Duodenal mucosa (tissue), 2 donors: ENCODE measurements around the gene ADGRF5.
A peak's percentile ranks its signal among the peaks of the same experiment; 100 is the strongest.

Experiments used
- H3K27ac ChIP-seq: one replicate; pipeline ENCODE4 v1.7.0; 2013; ENCODE audit warnings: low read depth, low read length
- H3K27me3 ChIP-seq, 2 donors: one replicate each; pipeline ENCODE4 v1.7.0; 2013; ENCODE audit warnings: low read length in 2 of 2, control low read depth in 1 of 2; ENCODE audit not compliant: insufficient read depth in 2 of 2, control insufficient read depth in 1 of 2
- H3K36me3 ChIP-seq, 2 donors: one replicate each; pipeline ENCODE4 v1.7.0; 2013; ENCODE audit warnings: low read length in 2 of 2, control low read depth in 1 of 2; ENCODE audit not compliant: insufficient read depth in 2 of 2, control insufficient read depth in 1 of 2
- H3K4me1 ChIP-seq, 2 donors: one replicate each; pipeline ENCODE4 v1.7.0; 2013; ENCODE audit warnings: low read length in 2 of 2, control low read depth in 1 of 2; ENCODE audit not compliant: insufficient read depth in 2 of 2, control insufficient read depth in 1 of 2
- H3K4me3 ChIP-seq, 2 donors: one replicate each; pipeline ENCODE4 v1.7.0; 2013; ENCODE audit warnings: low read length in 2 of 2, low read depth in 1 of 2
- H3K9ac ChIP-seq, 2 donors: one replicate each; pipeline ENCODE4 v1.7.0; 2013; ENCODE audit warnings: low read length in 2 of 2, low read depth in 1 of 2
- H3K9me3 ChIP-seq, 2 donors: one replicate each; pipeline ENCODE4 v1.7.0; 2013; ENCODE audit warnings: low read length in 2 of 2, control low read depth in 1 of 2; ENCODE audit not compliant: control insufficient read depth in 1 of 2

ADGRF5 gene

DNA sequence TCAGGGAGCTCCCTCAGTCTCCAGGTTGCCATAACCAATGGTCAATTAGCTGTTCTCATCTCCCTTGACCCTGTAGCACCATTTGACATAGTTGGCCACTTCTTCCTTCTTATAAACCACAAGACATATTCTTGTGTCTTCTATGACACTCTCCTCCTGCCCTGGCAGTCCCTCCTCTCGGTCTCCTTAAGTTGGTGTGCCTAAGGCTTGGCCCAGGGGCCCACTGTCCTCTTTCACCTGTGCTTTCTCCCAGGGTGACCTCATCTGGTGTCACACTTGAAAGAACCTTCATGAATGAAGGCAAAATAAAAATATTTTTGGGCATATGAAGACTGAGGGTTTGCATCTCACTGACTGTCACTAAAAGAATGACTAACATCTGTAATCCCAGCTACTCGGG lies 9.7 kb upstream of the ADGRF5 start:
- no peaks in the 10 kb centered on the region for H3K9me3 ChIP-seq
- H3K4me3 ChIP-seq = no peak overlapping the region
- H3K9ac ChIP-seq = no peak overlapping the region
- H3K4me1 ChIP-seq = no peaks in the 10 kb centered on the region
- H3K36me3 ChIP-seq = no peaks in the 10 kb centered on the region
- H3K27me3 ChIP-seq = peaks cover 0 to 5% of the 10 kb centered on the region in 2 donors
- no peak overlapping the region for H3K27ac ChIP-seq

DNA sequence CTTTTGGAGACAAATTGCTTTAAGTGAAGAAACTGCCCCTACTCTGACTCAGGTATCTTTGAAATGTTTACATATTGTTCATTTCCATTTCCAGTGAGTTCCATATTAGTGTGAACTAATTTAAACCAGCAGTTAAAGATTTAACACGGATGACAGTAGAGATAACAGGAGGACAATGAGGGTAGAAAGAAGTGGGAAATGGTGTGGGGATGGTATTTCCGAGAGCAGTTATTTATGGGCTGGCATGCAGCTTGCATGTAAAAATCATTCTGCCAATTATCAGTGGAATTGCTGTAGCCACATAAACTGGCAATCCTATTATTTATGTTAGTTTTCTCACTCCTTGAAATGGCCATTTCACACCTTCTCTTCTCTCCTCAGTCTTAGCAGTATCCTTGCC lies 8.6 kb upstream of the ADGRF5 start:
- Histone ChIP-seq H3K27me3 (peaks cover 0 to under 1% of the 10 kb centered on the region in 2 donors), H3K9ac (no peak overlapping the region), H3K36me3 (no peaks in the 10 kb centered on the region), H3K27ac (no peak overlapping the region), H3K9me3 (no peaks in the 10 kb centered on the region), H3K4me3 (no peak overlapping the region), H3K4me1 (no peaks in the 10 kb centered on the region)

DNA sequence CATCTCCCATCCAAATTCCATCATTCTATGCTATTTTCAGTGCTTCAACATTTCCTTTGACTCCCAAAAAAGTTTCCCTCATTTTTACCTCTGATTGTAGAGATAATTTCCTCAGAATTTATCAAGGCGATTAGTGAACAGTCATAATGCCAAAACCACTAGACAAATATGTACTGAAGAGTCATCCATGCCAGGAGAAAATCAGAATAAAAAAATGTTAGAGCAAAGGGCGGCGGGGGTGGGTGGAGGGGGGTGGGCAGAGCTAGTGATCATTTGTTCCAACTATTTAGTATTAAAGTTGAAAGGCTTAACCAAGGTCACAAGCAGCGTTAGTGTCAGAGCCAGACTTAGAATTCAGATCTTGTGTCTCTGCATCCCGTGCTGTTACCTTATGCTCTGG lies 5.3 kb upstream of the ADGRF5 start:
- Histone ChIP-seq H3K36me3 (no peaks in the 10 kb centered on the region), H3K4me1 (no peaks in the 10 kb centered on the region), H3K27ac (no peak overlapping the region), H3K9ac (no peak overlapping the region), H3K4me3 (no peak overlapping the region), H3K27me3 (no peaks in the 10 kb centered on the region), H3K9me3 (no peaks in the 10 kb centered on the region)

DNA sequence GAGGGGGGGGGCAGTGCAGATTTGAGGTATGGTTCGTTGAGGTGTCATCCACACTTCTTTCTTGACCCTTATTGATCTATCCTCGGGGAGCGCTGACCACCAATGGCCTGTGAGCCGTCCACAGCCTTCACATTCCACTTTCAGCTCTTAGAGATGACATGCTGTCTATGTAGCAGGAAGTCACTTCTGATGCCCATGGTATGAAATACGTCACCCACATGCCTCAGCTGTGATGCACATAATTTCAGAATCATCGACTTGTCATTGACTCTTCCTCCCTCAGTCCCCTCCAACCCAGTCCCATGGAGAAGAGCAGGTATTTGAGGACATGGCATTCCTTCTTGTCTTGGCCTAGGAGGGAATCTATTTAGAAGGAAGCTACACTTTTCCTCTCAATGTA lies 4.7 kb upstream of the ADGRF5 start:
- Histone ChIP-seq H3K36me3 (no peaks in the 10 kb centered on the region), H3K4me1 (no peaks in the 10 kb centered on the region), H3K9ac (no peak overlapping the region), H3K4me3 (no peak overlapping the region), H3K27me3 (no peaks in the 10 kb centered on the region), H3K27ac (no peak overlapping the region), H3K9me3 (no peaks in the 10 kb centered on the region)

DNA sequence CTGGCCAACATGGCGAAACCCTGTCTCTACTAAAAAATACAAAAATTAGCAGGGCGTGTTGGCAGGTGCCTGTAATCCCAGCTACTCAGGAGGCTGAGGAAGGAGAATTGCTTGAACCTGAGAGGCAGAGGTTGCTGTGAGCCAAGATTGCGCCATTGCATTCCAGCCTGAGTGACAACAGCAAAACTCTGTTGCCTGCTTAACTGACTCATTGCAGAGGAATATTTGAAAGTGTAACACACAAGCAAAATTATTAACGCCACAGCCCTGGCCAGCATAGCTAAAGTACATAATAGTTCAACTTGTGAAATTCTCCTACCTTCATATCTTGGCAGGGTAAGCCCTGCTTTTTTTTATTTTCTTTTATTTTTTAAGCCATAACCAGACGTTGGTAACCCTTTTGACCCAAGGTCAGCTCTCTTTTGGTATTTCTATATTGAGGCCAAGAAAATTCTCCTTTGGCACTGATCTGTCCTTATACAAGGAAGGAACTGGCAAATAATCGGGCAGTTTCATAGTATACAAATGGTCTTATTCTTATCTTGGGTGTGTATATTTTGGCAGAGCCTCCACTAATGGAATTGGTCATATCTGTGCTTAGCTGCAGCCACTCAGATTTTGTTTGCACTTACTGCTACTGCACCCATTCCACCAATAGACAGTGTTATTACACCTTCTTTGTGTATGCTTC lies 4.0 kb upstream of the ADGRF5 start:
- Histone ChIP-seq H3K9ac (no peak overlapping the region), H3K27me3 (no peaks in the 10 kb centered on the region), H3K27ac (no peak overlapping the region), H3K4me1 (no peaks in the 10 kb centered on the region), H3K4me3 (no peak overlapping the region), H3K9me3 (no peaks in the 10 kb centered on the region), H3K36me3 (no peaks in the 10 kb centered on the region)

DNA sequence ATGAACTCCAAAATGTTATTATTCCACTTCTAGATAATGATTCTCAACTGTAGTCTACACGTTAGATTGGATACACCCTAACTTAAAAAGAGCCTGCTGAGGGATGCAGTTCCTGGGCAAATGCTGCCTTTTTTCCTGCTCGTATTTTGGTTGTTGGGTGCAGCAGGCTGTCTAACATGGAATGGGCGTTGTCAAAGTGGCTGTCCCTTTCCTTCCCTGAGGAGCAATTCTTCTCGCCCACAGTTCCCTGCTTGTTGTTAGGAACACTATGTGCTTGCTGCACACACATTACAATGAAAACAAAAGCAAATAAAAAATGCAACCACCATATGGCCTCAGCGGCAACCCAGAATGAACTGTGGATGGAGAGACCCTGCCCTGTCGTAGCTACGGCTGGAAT lies 1.7 kb upstream of the ADGRF5 start:
- H3K4me3 ChIP-seq = no peak overlapping the region
- no peak overlapping the region for H3K9ac ChIP-seq
- no peak overlapping the region for H3K27ac ChIP-seq
- no peaks in the 10 kb centered on the region for H3K36me3 ChIP-seq
- no peaks in the 10 kb centered on the region for H3K27me3 ChIP-seq
- no peaks in the 10 kb centered on the region for H3K4me1 ChIP-seq
- no peaks in the 10 kb centered on the region for H3K9me3 ChIP-seq

DNA sequence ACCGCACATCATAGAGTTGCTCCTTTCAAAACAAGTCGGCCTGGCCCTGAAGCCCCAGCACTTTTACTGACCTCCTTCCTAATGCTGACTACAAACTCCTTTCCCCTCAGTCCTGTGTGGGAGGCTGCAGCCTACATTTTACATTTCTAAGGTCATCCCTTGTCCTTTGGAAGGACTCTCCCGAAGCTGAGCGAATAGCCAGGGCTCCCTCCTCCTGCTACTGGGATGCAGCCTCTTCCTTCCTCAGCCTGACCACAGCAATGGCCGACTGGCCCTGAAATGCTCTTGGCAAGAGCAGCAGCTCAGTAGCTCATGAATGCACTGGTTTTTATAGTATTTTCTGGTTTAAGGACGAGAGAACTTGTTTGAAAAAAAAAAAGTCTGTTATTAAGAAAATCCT lies 679 bp downstream of the ADGRF5 start:
- no peak overlapping the region for H3K27ac ChIP-seq
- no peaks in the 10 kb centered on the region for H3K27me3 ChIP-seq
- no peak overlapping the region for H3K9ac ChIP-seq
- H3K4me1 ChIP-seq = no peaks in the 10 kb centered on the region
- H3K36me3 ChIP-seq = no peaks in the 10 kb centered on the region
- H3K4me3 ChIP-seq = peak overlapping the region in 1 of 2 donors; percentile 41
- H3K9me3 ChIP-seq = no peaks in the 10 kb centered on the region

DNA sequence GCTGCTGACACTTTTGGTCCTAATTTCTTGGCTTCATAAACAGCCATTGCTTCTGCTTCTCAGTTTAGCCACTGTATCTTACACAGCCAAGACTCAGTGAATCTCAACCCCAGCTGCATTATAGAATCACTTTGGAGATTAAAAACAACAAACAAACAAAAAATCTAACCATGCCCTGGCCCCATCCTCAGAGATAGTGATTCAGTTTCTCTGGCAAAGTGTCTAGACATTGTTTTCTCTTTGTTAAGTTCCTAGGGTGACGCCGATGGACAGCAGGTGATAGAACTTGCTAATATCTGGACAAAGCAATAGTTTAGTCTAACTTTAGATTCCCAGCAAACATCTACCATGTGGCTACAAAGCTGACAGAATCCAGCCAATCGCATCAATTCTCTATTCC lies 2.9 kb downstream of the ADGRF5 start:
- H3K27me3 ChIP-seq = no peaks in the 10 kb centered on the region
- H3K4me1 ChIP-seq = no peaks in the 10 kb centered on the region
- H3K36me3 ChIP-seq = no peaks in the 10 kb centered on the region
- H3K4me3 ChIP-seq = no peak overlapping the region
- H3K27ac ChIP-seq = no peak overlapping the region
- no peak overlapping the region for H3K9ac ChIP-seq
- H3K9me3 ChIP-seq = no peaks in the 10 kb centered on the region

DNA sequence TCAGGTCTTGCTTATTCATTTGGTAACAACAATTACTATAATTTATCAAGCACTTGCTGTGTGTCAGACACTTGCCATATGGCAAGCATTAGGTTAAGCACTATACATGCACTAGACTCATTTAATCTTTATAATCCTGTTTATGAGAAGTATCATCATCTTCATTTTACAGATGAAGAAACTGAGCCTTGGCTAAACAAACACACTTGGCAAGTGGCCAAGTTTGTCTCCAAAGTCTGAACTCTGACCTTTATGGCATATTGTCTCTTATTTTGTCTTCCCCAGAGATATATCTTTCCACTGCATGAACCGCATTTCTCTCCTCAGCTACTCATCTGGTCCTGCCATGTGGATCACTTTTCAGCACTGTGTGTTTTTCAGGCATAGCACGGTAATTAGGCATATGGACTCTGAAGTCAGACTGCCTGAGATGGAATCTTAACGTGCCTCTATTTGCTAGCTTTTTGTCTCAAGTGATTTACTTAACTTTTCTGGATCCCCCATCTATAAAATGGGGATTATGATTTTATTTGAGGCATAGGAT lies 4.7 kb downstream of the ADGRF5 start:
- no peaks in the 10 kb centered on the region for H3K4me1 ChIP-seq
- H3K27ac ChIP-seq = no peak overlapping the region
- no peaks in the 10 kb centered on the region for H3K27me3 ChIP-seq
- H3K4me3 ChIP-seq = no peak overlapping the region
- H3K9me3 ChIP-seq = no peaks in the 10 kb centered on the region
- no peaks in the 10 kb centered on the region for H3K36me3 ChIP-seq
- H3K9ac ChIP-seq = no peak overlapping the region

DNA sequence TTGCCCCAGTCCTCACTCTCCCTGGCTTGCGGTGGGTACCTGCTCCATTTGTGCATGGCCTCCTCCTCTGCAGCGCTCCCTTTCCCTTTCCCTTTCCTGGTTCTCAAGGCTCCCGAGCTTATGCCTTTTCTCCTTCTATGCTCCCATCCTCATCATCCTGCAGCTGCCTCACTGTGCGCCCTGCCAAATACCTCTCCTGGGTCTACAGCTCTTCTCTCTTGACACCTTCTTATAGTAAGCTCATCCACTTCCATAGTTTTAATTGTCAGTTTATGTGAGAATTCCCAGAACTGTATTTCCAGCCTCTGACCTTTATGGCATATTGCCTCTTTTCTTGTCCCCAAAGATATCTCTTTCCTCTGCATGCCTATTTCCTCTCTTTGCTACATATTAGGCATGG lies 5.9 kb downstream of the ADGRF5 start:
- no peak overlapping the region for H3K9ac ChIP-seq
- H3K27ac ChIP-seq = no peak overlapping the region
- no peaks in the 10 kb centered on the region for H3K4me1 ChIP-seq
- H3K9me3 ChIP-seq = no peaks in the 10 kb centered on the region
- H3K36me3 ChIP-seq = no peaks in the 10 kb centered on the region
- H3K4me3 ChIP-seq = no peak overlapping the region
- no peaks in the 10 kb centered on the region for H3K27me3 ChIP-seq
